GM19328 (cell line): ENCODE measurements around the gene GUCY2C.
"Not testable (repeated sequence)": the region's sequence is repeated elsewhere in the genome, so short reads cannot be mapped to it uniquely, and the experiment has no call there.

Experiments used
- ATAC-seq: cut with Tn5 transposase; IDR thresholded peaks from one replicate; pipeline ENCODE4 v1.9.1; 2021; ENCODE audit warnings: mild to moderate bottlenecking, moderate library complexity; ENCODE audit not compliant: unreplicated experiment

GUCY2C gene

GRCh38 chr12:14689144-14689543 lies 7.3 kb downstream of the GUCY2C start:
- ATAC-seq = no peak

DNA sequence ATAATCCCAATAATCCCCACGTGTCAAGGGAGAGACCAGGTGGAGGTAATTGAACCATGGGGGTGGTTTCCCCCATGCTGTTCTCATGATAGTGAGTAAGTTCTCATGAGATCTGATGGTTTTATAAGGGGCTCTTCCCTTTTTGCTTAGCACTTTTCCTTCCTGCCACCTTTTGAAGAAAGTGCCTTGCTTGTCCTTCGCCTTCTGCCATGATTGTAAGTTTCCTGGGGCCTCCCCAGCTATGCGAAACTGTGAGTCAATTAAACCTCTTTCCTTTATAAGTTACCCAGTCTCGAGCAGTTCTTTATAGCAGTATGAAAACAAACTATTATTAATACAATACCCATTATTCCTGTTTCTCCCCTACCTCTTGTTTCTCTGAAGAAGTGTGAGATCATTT lies 14.2 kb downstream of the GUCY2C start:
- not testable (repeated sequence) for ATAC-seq

DNA sequence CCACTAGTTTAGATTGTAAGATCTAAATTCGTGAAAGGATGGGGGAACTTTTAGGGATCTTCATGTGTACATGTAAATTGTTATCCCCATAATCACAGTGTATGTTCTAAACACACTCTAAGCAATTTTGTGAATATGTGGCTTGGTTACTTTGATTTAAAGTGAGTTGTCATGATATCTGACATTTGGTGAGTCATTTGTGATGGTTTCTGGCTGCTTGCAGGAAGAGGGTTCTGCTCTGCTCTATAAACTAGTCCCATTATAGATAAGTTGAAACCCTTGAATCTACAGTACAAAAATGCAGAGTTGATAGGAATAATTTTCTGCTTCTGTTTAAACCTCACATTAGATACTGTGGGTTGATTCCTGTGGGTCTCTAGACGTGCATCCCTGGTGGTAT lies 14.8 kb downstream of the GUCY2C start:
- ATAC-seq = no peak

DNA sequence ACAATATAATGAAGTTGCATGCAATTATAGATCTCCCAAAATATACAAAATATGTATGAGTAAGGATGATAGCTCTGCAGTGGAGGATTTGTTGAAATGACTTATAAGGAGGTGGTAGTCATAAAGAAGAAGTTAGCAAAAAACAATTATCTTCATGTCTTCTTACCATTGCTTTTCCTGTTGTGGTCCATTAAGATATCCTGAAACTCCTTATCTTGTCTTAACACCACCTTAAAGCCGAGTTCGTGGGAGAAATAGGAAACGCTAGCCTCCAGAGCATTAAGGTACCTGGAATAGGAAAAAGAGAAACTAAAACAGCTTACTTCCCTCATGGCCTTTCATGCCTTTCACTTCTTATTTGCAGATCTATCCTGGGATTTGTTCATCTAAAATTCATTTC lies 15.2 kb downstream of the GUCY2C start:
- no peak for ATAC-seq

DNA sequence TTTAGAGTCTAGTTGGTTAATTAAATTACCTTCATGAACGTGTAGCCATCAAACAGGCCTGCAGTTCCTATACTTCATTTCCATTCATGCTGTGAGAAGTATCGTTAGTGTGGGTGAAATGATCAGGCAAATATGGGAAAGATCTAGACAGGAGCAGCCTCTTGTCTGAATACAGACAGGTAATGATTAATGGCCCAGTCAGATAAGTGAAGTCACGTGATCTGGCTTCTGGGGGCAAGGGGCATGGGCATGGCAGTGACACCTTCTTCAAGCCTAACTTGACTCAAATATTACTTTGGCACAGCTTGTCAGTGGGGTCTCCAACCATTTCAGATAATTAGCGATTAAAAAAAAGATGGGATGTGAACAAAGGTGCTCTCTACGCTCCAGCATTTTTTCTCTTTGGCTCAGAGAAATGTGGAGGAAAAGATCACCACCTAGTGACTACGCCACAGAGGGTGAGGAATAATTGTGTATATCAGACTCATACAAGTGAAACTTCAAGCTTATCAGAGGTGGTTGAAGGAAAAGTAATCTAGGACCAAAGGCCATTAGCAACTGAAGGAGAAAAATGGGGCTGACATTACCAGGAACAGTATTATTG lies 17.8 kb downstream of the GUCY2C start:
- ATAC-seq = no peak

DNA sequence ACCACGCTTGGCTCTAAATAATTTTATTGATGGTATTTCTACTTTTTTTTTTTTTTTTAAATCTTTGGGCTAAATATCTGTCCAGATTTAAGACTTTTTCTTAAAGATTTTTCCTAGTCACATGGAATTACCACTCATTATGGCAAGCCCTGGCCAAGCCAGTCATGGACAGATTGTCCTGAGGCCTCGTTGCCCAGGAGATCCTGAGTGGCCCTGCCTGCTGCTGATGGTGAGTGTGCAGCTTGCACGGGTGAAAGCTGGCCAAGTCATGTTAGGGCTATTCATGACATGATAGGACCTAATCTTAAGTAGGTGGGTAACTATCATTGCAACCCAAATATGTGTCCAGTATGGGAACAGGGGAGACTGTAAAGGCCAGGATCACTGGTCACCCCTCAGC lies 27.8 kb downstream of the GUCY2C start:
- ATAC-seq = no peak

GRCh38 chr12:14665354-14666348 lies 30.7 kb downstream of the GUCY2C start:
- ATAC-seq = no peak

DNA sequence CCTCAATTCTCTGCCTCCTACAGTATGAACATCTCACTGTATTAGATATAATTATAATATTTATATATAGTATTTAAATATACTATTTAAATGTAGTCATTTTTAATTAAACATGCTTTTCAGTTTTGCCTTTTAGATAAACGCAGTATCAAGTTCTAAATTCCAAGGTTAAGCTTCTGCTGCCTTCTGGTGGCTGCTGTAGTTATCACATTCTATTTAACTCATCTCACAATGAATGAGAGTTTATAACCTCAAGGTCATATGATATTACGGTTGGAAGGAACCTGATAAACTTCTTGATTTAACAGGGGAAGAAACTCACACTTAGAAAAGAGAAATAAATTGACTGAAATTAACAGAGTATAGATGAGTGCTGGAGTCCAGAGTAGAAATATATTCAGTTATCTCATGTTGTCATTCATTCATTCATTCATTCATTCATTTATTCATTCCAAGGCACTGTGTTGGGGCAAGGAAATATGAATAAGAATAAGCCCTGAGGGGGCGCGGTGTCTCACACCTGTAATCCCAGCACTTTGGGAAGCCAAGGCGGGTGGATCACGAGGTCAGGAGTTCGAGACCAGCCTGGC lies 31.9 kb downstream of the GUCY2C start:
- ATAC-seq = no peak

- ATAC-seq = no peak
Observed at GRCh38 chr12:14663002-14663401, 33.4 kb downstream of the GUCY2C start.

GRCh38 chr12:14656846-14657245 lies 39.6 kb downstream of the GUCY2C start:
- ATAC-seq = no peak

DNA sequence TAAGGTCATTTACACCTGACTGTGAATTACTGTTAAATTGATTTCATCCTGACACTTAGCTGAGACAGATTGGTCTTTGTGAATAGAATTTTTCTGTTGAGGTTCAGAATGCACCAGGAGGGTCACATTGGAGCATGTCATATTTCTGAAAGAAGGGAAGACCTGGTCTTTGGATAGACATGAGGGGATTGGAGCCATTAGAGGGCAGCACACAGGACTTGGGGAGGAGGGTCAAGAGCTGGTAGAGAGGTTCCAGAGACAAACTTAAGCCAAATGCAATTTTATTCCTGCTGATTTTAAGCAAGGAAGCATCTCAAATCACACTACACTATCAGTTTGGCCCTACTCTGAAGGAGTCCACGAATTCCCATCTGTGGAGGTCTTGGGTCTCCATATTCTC lies 41.1 kb downstream of the GUCY2C start:
- no peak for ATAC-seq

- ATAC-seq = no peak
Observed at GRCh38 chr12:14654842-14655241, 41.6 kb downstream of the GUCY2C start.

DNA sequence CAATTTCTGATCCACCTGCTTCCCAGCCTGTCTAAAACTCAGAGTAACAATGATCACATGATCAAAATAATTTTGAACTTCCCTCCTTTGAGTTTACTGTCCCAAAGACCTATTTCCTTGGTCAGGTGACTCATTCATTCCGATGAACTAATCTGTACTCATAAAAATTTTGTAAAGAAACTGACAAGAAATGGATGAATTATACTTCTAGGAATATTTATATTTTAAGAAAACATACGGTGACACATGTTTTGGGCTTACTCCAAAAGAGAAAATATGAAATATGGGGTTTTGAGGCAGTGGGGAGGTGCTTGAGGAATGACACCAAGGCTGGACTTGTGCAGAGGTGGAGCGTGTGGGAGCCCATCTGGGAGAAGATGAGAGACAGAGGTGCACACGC lies 42.0 kb downstream of the GUCY2C start:
- no peak for ATAC-seq

DNA sequence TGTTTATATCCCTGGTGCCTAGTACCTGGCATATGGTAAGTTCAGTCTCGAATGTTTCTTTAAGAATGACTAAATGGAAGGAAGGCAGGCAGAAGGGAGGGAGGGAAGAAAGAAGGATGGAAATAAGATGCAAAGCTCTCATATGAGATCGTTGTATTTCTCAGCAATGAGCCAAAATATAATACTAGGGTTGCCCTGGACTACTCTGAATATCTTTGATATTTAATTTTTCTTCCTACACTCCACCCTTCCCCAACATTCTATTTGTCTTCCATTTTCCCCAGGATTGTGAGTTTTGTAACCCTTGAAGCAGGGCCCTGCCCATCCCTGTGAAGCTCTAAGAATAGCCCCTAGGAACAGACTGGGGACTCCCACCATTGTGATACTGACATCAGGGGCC lies 43.9 kb downstream of the GUCY2C start:
- ATAC-seq = no peak

DNA sequence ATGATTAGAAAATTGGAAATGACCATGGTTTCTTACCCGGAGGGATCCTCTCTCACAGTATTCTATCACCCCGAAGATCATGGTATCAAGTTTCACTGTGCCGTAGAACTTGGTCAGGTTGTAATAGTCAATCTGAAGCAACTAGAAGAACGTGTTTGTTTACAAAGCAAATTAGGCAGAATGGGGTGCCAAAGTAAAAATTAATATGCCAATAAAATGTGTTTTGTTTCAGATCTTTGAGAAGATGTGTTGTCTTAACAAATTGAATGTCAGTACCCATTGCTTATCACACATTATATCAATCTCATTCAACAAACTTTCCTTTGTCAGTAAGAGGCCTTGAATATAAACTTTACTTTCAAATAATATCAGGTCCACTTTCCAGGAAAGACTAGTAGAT lies 45.0 kb downstream of the GUCY2C start:
- no peak for ATAC-seq

- ATAC-seq = no peak
Observed at GRCh38 chr12:14650789-14651188, 45.6 kb downstream of the GUCY2C start.

DNA sequence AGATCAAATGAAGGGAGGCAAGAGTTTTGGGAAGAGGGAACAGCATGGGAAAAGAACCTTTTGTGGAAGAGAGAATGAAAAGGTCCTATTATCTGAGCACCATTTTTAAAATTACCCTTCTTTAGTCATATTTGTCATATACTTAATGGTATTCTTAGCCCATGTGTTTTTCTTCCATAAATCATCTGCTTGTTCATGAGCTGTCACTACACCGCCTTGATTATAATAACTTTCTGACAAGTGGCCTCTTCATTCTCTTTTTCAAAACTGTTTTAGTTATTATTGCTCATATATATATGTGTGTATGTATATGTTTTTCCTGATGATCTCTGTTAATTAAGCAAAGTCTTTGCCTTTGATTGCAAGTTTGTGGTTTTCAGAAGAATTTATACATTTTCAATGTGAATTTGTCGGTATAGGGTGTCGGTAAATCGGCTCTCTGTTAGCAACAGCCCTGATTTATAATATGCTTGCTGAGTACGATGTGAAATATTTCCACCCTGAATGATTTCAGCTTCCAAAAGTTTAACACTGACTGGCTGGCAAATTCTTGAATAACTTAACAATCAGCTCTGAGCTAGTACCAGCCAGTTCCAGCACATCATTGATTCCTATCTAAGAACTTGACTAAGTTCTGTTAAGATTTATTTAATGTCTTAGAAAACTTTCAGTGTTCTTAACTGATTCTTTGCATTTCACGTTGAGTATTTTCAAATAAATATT lies 49.2 kb downstream of the GUCY2C start:
- ATAC-seq = no peak

DNA sequence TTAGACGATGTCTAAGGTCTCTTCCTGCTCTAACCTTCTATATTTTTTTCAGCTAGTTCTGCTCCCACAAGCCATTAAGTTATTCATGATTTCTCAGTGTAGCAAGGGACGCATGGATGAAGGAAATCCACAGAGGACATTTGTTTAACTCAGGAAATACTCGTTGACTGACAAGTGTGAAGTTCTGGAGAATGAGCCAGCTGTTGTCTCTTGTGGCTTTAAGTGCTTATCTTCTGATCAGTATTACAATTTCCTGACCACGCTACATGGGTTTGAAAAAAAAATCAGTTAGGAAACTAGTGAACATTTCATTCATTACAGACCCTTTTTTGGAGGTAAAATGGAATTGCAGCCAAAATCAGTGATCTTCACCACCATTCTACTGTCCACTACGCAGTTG lies 53.1 kb downstream of the GUCY2C start:
- ATAC-seq = no peak

DNA sequence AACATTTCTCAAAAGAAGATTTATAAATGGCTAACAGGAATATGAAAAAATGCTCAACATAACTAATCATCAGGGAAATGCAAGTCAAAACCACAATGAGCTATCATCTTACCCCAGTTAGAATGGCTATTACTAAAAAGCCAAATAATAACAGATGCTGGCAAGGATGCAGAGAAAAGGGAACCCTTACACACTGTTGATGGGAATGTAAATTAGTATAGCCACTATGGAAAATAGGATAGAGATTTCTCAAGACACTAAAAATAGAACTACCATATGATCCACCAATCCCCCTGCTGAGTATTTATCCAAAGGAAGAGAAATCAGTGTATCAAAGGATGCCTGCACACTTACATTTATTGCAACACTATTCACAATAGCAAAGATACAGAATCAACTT lies 58.3 kb downstream of the GUCY2C start:
- ATAC-seq = no peak

GRCh38 chr12:14635776-14636175 lies 60.6 kb downstream of the GUCY2C start:
- ATAC-seq = no peak

- no peak for ATAC-seq
Observed at GRCh38 chr12:14630793-14631192, 65.6 kb downstream of the GUCY2C start.
